Central memory CD4-positive, alpha-beta T cell (primary cell): ENCODE data around the gene PAK5.

Experiments
- DNase-seq: peaks from one replicate; pipeline ENCODE4 v3.0.0; 2022

PAK5 gene

GRCh38 chr20:9775176-9775575, 63.7 kb downstream of the PAK5 start:
- DNase-seq = no peak

GRCh38 chr20:9769954-9770353, 68.9 kb downstream of the PAK5 start:
- no peak for DNase-seq

- no peak for DNase-seq
Observed at GRCh38 chr20:9761476-9761875, 77.4 kb downstream of the PAK5 start.

- no peak for DNase-seq
Observed at GRCh38 chr20:9759392-9759791, 79.5 kb downstream of the PAK5 start.

- DNase-seq = no peak
Observed at GRCh38 chr20:9758752-9759151, 80.1 kb downstream of the PAK5 start.

GRCh38 chr20:9756660-9757059, 82.2 kb downstream of the PAK5 start:
- DNase-seq = no peak

GRCh38 chr20:9755301-9755700, 83.6 kb downstream of the PAK5 start:
- no peak for DNase-seq

GRCh38 chr20:9744551-9744950, 94.3 kb downstream of the PAK5 start:
- DNase-seq = no peak

GRCh38 chr20:9743871-9744270, 95.0 kb downstream of the PAK5 start:
- no peak for DNase-seq

GRCh38 chr20:9742821-9743220, 96.1 kb downstream of the PAK5 start:
- no peak for DNase-seq

GRCh38 chr20:9741996-9742395, 96.9 kb downstream of the PAK5 start:
- DNase-seq = no peak

- no peak for DNase-seq
Observed at GRCh38 chr20:9740486-9740885, 98.4 kb downstream of the PAK5 start.

GRCh38 chr20:9739991-9740390, 98.9 kb downstream of the PAK5 start:
- DNase-seq = no peak

GRCh38 chr20:9736373-9736772, 102.5 kb downstream of the PAK5 start:
- no peak for DNase-seq

- no peak for DNase-seq
Observed at GRCh38 chr20:9723501-9724202, 115.2 kb downstream of the PAK5 start.

- no peak for DNase-seq
Observed at GRCh38 chr20:9711872-9712271, 127.0 kb downstream of the PAK5 start.

GRCh38 chr20:9710685-9711084, 128.2 kb downstream of the PAK5 start:
- no peak for DNase-seq

GRCh38 chr20:9705722-9706476, 133.0 kb downstream of the PAK5 start:
- no peak for DNase-seq

- DNase-seq = no peak
Observed at GRCh38 chr20:9699181-9699580, 139.7 kb downstream of the PAK5 start.

- no peak for DNase-seq
Observed at GRCh38 chr20:9689041-9689440, 149.8 kb downstream of the PAK5 start.

- no peak for DNase-seq
Observed at GRCh38 chr20:9686866-9687265, 152.0 kb downstream of the PAK5 start.

- DNase-seq = no peak
Observed at GRCh38 chr20:9686455-9686854, 152.4 kb downstream of the PAK5 start.

GRCh38 chr20:9686001-9686400, 152.9 kb downstream of the PAK5 start:
- no peak for DNase-seq

GRCh38 chr20:9685011-9685410, 153.9 kb downstream of the PAK5 start:
- no peak for DNase-seq
